ENCODE results near the gene INO80.

GRCh38 chr15:40940296-40940801 is 175.7 kb downstream of the INO80 start:
- no peak for TF ChIP-seq POLR2A (IDR thresholded peaks at IDR 0.05)
- TF ChIP-seq, protein P1, sequence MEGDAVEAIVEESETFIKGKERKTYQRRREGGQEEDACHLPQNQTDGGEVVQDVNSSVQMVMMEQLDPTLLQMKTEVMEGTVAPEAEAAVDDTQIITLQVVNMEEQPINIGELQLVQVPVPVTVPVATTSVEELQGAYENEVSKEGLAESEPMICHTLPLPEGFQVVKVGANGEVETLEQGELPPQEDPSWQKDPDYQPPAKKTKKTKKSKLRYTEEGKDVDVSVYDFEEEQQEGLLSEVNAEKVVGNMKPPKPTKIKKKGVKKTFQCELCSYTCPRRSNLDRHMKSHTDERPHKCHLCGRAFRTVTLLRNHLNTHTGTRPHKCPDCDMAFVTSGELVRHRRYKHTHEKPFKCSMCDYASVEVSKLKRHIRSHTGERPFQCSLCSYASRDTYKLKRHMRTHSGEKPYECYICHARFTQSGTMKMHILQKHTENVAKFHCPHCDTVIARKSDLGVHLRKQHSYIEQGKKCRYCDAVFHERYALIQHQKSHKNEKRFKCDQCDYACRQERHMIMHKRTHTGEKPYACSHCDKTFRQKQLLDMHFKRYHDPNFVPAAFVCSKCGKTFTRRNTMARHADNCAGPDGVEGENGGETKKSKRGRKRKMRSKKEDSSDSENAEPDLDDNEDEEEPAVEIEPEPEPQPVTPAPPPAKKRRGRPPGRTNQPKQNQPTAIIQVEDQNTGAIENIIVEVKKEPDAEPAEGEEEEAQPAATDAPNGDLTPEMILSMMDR (IDR thresholded peaks at IDR 0.05) = no peak
